22Rv1 (cell line): ENCODE results near the gene KCNK6.

Experiments
- CTCF ChIP-seq: fragments of 450-650 bp; IDR thresholded peaks from 2 replicates; pipeline ENCODE4 v1.5.1; 2017; ENCODE audit warnings: mild to moderate bottlenecking
- ZFX ChIP-seq: fragments of 450-650 bp; IDR thresholded peaks from 2 replicates; pipeline ENCODE4 v1.6.1; 2017; ENCODE audit warnings: antibody characterized with exemption, borderline replicate concordance

DNA sequence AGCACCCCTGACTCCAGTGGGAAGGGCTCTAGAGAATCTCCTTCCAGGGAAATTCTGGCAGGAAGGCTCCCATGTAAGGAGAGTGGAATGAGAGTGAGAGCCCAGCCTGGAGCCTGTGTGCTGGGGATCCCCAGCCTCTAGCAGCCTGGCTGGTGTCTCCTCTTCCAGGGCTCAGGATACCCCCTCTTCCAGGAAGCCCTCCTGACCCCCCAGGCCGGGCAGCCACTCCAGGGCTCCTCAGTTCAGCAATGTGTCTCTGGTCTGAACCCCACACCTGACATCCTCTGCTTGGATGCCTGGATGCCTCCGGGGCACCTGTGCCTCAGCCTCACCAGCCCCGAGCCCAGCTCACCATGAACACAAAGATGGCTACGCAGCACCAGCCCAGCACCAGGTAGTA lies 12.6 kb upstream of the KCNK6 start:
- no peak for TF ChIP-seq ZFX
- no peak for TF ChIP-seq CTCF
